GM12878 (cell line): Measurements from ENCODE around the gene SLC12A7. TPM values are rescaled to one million over a fixed set of nuclear protein-coding genes. Genes with fewer than 3 reads are reported as not detected.

Source experiments
- ATAC-seq: fragments of 200-7000 bp; cut with Tn5 transposase; 3 replicates; pipeline ENCODE4 v1.9.1; 2020; ENCODE audit warnings: mild to moderate bottlenecking, moderate library complexity
- BruUV-seq: library from RNA; stranded (reverse); fragments of 400-500 nt; replicated peaks from 2 replicates; lab custom pipeline; 2021; lab: Mats Ljungman, UMichigan
- CTCF ChIA-PET: fragments of 300-600 bp; sonication (Branson Sonifier 250); formaldehyde crosslinking; extraction: SDS; loops from one replicate; lab custom pipeline; 2021; ENCODE audit warnings: inconsistent platforms; lab: Yijun Ruan, JAX
- POLR2A ChIA-PET: fragments of 350-600 bp; formaldehyde crosslinking; extraction: SDS; loops from one replicate; lab custom pipeline; 2021; ENCODE audit warnings: inconsistent platforms; lab: Charles Lee
- RAD21 ChIA-PET: fragments of 300-600 bp; sonication (Branson Sonifier 250); formaldehyde crosslinking; loops from one replicate; lab custom pipeline; 2023; ENCODE audit warnings: antibody characterized with exemption; ENCODE audit not compliant: unreplicated experiment; lab: Charles Lee
- SMC1A ChIA-PET: fragments of 300-600 bp; sonication (Branson Sonifier 250); formaldehyde crosslinking; loops from one replicate; lab custom pipeline; 2023; ENCODE audit not compliant: unreplicated experiment, uncharacterized antibody; lab: Charles Lee
- DNase-seq: peaks from one replicate; pipeline ENCODE4 v3.0.0-alpha.2; 2011; ENCODE audit warnings: low read depth, low spot score
- FAIRE-seq: peaks from 3 replicates; lab custom pipeline; 2011; peaks lifted over from hg19 to GRCh38; lab: Jason Lieb, UNC
- H2AFZ ChIP-seq: 2 replicates; pipeline ENCODE4 v1.6.0; 2011; ENCODE audit warnings: low read depth, low read length, control low read depth; ENCODE audit not compliant: control insufficient read depth
- H3K27ac ChIP-seq: 2 replicates; pipeline ENCODE4 v1.5.1; 2011; ENCODE audit warnings: control low read depth; ENCODE audit not compliant: control insufficient read depth, insufficient read depth
- H3K27me3 ChIP-seq, 2 experiments: replicated peaks in 1 of 2; 2 replicates each; pipeline versions ENCODE4 v1.6.0 to v1.6.1; 2011; ENCODE audit warnings: low read length in 1 of 2; ENCODE audit not compliant: control insufficient read depth in 2 of 2, insufficient read depth in 2 of 2
- H3K36me3 ChIP-seq, 2 experiments: 2 replicates each; pipeline ENCODE4 v1.5.1; 2011; ENCODE audit warnings: low read length in 1 of 2; ENCODE audit not compliant: control insufficient read depth in 2 of 2, insufficient read depth in 2 of 2
- H3K4me1 ChIP-seq: 2 replicates; pipeline ENCODE4 v1.6.1; 2011; ENCODE audit warnings: mild to moderate bottlenecking, low read length, moderate library complexity, mixed read lengths; ENCODE audit not compliant: control insufficient read depth, insufficient read depth
- H3K4me2 ChIP-seq: 2 replicates; pipeline ENCODE4 v1.6.0; 2011; ENCODE audit warnings: control low read depth; ENCODE audit not compliant: control insufficient read depth, insufficient read depth
- H3K4me3 ChIP-seq: fragments of 200-600 bp; sonication (generic); 2 replicates; pipeline ENCODE4 v1.5.1; 2016
- H3K79me2 ChIP-seq: 2 replicates; pipeline ENCODE4 v1.6.0; 2011; ENCODE audit warnings: low read length; ENCODE audit not compliant: control insufficient read depth, insufficient read depth
- H3K9ac ChIP-seq: 2 replicates; pipeline ENCODE4 v1.8.0; 2011; ENCODE audit warnings: low read length, control low read depth, mixed read lengths; ENCODE audit not compliant: control insufficient read depth, insufficient read depth
- H3K9me3 ChIP-seq: replicated peaks from 3 replicates; pipeline ENCODE4 v1.5.1; 2011; ENCODE audit warnings: mild to moderate bottlenecking, low read length; ENCODE audit not compliant: control insufficient read depth, insufficient read depth
- H4K20me1 ChIP-seq: 2 replicates; pipeline ENCODE4 v1.6.0; 2011; ENCODE audit not compliant: control insufficient read depth, insufficient read depth
- ATF3 ChIP-seq: IDR thresholded peaks from 2 replicates; pipeline ENCODE4 v1.6.1; 2011; ENCODE audit warnings: low read depth, mild to moderate bottlenecking, low read length, moderate library complexity, borderline replicate concordance; ENCODE audit errors: extremely low read depth
- EED ChIP-seq: sonication (generic); IDR thresholded peaks from 2 replicates; pipeline ENCODE4 v1.6.1; 2016; ENCODE audit warnings: antibody characterized with exemption, low read depth
- EP300 ChIP-seq, 2 experiments: fragments of 150-350 bp in 1 of 2; IDR thresholded peaks; 2 replicates each; pipeline ENCODE4 v1.6.1; 2011 to 2012; ENCODE audit warnings: low read depth in 2 of 2, low read length in 2 of 2, borderline replicate concordance in 1 of 2, improper control_type of control experiment in 1 of 2, inconsistent platforms in 1 of 2; ENCODE audit not compliant: control insufficient read depth in 1 of 2
- LARP7 ChIP-seq: fragments of 450-650 bp; IDR thresholded peaks from 2 replicates; pipeline ENCODE4 v1.6.1; 2017; ENCODE audit warnings: mild to moderate bottlenecking
- RBBP5 ChIP-seq: fragments of 200-600 bp; sonication (generic); conservative IDR thresholded peaks from 2 replicates; pipeline ENCODE4 v1.6.1; 2016
- TARDBP ChIP-seq: IDR thresholded peaks from 2 replicates; pipeline ENCODE4 v1.6.1; 2016; ENCODE audit warnings: borderline replicate concordance
- ZNF207 ChIP-seq: fragments of 450-650 bp; IDR thresholded peaks from 2 replicates; pipeline ENCODE4 v1.6.1; 2014; ENCODE audit warnings: antibody characterized with exemption, mild to moderate bottlenecking, borderline replicate concordance
- WGBS: methylation state at CpG from one replicate; pipeline ENCODE4 v1.1.6; 2016; ENCODE audit warnings: low lambda C conversion rate; ENCODE audit not compliant: insufficient replicate concordance, insufficient coverage; ENCODE audit errors: missing lambda C conversion rate; 5-methylcytosine and 5-hydroxymethylcytosine counted together
- in situ Hi-C: fragments of 300-500 bp; cut with MboI; formaldehyde crosslinking; loops from 9 replicates; pipeline ENCODE4 v1.14.3; 2018; ENCODE audit warnings: mixed read lengths
- intact Hi-C: fragments of 100-400 bp; cut with micrococcal nuclease; formaldehyde crosslinking; loops from one replicate; pipeline ENCODE4 v1.14.2; 2022; ENCODE audit not compliant: unreplicated experiment
- polyA plus RNA-seq, 11 experiments: library from polyadenylated mRNA; depleted of rRNA in 4 of 11; unstranded in 6 of 11; stranded (reverse) in 5 of 11; fragments of >200 nt; fragmentation: Nextera tagmentation in 4 of 11; fragmentation: Illumina TruSeq in 1 of 11; extraction: Ambion mirVana in 4 of 11; extraction: Trizol in 1 of 11; gene quantifications; 1 replicate in 1 of 11; 2 replicates in 10 of 11; pipeline versions ENCODE4 v1.2.1 to v1.2.3, GENCODE V29; 2011 to 2016; ENCODE audit warnings: inconsistent platforms in 2 of 11, missing spikeins in 2 of 11, low read depth in 1 of 11
- total RNA-seq, 4 experiments: library from RNA; depleted of rRNA in 3 of 4; stranded (reverse); fragments of >200 nt in 3 of 4; fragmentation: Illumina TruSeq in 1 of 4; extraction: Trizol in 1 of 4; gene quantifications; 2 replicates each; pipeline versions ENCODE4 v1.2.1 to v1.2.3, GENCODE V29; 2013 to 2021

SLC12A7 gene
- total and polyA plus RNA-seq, 10 of the 15 experiments (the other 5 are each of a cell fraction or from before 2014, with no cell fraction given), result 0.10 to 10.0 (median 2.9) TPM

- Histone ChIP-seq H3K27me3 (no peaks in the 10 kb centered on the region), H3K36me3 (no peaks in the 10 kb centered on the region; a peak in 1 of 4 replicates), H4K20me1 (no peaks in the 10 kb centered on the region), H3K9ac (no peak overlapping the region), H3K4me1 (no peaks in the 10 kb centered on the region), H3K9me3 (no peaks in the 10 kb centered on the region), H3K4me2 (no peak overlapping the region), H3K79me2 (no peaks in the 10 kb centered on the region), H3K4me3 (no peak overlapping the region), H3K27ac (no peak overlapping the region), H2AFZ (no peak overlapping the region)
- SMC1A ChIA-PET, result no interaction called here
- POLR2A ChIA-PET, result no interaction called here
- intact Hi-C loops, result no loop called here
- no peak for TF ChIP-seq EP300 (IDR thresholded peaks at IDR 0.05; ENCODE audit: borderline replicate concordance in 1 of 2, control insufficient read depth in 1 of 2, low read depth in 2 of 2, low read length in 2 of 2)
- no peak for TF ChIP-seq EED
- no peak for TF ChIP-seq TARDBP
- no peak for TF ChIP-seq RBBP5
- TF ChIP-seq ZNF207, result no peak
- no peak for TF ChIP-seq ATF3
- TF ChIP-seq LARP7, result no peak
- RAD21 ChIA-PET, result no interaction called here
- WGBS, result 47% methylated on average over 16 of the region's 16 CpGs
- FAIRE-seq (no peak), ATAC-seq (no peak), DNase-seq (no peak)
- CTCF ChIA-PET, result no interaction called here
- in situ Hi-C loops, result no loop called here
- no TSS peak for BruUV-seq
Observed at GRCh38 chr5:1065891-1066650, 45.8 kb downstream of the SLC12A7 start.
